Ishikawa (cell line): ENCODE results near the gene ACBD6.

ENCODE experiments used
- CEBPB ChIP-seq: IDR thresholded peaks from 2 replicates; pipeline ENCODE4 v1.6.1; 2012
- CREB1 ChIP-seq: IDR thresholded peaks from 2 replicates; pipeline ENCODE4 v1.6.1; 2012; ENCODE audit warnings: low read depth
- EGR1 ChIP-seq: IDR thresholded peaks from 2 replicates; pipeline ENCODE4 v1.6.1; 2012
- EP300 ChIP-seq: IDR thresholded peaks from 2 replicates; pipeline ENCODE4 v1.6.1; 2012; ENCODE audit warnings: borderline replicate concordance
- FOXM1 ChIP-seq: IDR thresholded peaks from 2 replicates; pipeline ENCODE4 v1.6.1; 2012; ENCODE audit warnings: low read depth, borderline replicate concordance
- NFIC ChIP-seq: IDR thresholded peaks from 2 replicates; pipeline ENCODE4 v1.6.1; 2012
- RAD21 ChIP-seq: IDR thresholded peaks from 2 replicates; pipeline ENCODE4 v1.6.1; 2012; ENCODE audit warnings: low read depth
- TAF1 ChIP-seq: IDR thresholded peaks from 2 replicates; pipeline ENCODE4 v1.6.1; 2012; ENCODE audit warnings: low read depth, mild to moderate bottlenecking
- TCF12 ChIP-seq: IDR thresholded peaks from 2 replicates; pipeline ENCODE4 v1.6.1; 2012; ENCODE audit warnings: low read depth
- TEAD4 ChIP-seq: IDR thresholded peaks from 2 replicates; pipeline ENCODE4 v1.6.1; 2012
- YY1 ChIP-seq: IDR thresholded peaks from 2 replicates; pipeline ENCODE4 v1.6.1; 2012; ENCODE audit warnings: low read depth
- ZBTB7A ChIP-seq: IDR thresholded peaks from 2 replicates; pipeline ENCODE4 v1.6.1; 2012; ENCODE audit warnings: low read depth
- TF ChIP-seq, protein P1 (sequence below): IDR thresholded peaks from 2 replicates; pipeline ENCODE4 v1.6.1; 2012; ENCODE audit warnings: low read depth, mild to moderate bottlenecking
- TF ChIP-seq, protein P2 (sequence below): IDR thresholded peaks from 2 replicates; pipeline ENCODE4 v1.6.1; 2012
- TF ChIP-seq, protein P3 (sequence below): IDR thresholded peaks from 2 replicates; pipeline ENCODE4 v1.6.1; 2012

The ACBD6 gene

DNA sequence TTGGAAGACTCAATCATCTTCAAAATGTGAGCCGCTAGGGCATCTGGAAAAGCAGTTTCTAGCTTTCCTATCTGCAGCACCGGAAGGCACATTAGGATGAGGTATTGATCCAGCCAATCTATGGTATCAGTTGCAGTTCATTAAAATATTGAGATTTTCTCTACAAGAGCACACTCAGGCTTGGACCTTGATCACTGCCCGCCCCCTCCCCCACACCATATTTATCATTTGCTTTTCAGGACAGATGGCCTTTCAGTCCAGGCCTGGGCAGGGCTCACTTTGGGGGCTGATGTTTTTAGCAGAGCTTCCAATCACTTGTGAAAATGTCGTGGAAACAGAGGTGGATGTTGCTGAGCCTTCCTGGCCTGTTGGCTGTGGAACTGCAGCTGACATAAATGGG is 254.8 kb downstream of the ACBD6 start:
- no peak for TF ChIP-seq CEBPB
- no peak for TF ChIP-seq ZBTB7A
- TF ChIP-seq FOXM1: no peak
- no peak for TF ChIP-seq YY1
- TF ChIP-seq, protein P1, sequence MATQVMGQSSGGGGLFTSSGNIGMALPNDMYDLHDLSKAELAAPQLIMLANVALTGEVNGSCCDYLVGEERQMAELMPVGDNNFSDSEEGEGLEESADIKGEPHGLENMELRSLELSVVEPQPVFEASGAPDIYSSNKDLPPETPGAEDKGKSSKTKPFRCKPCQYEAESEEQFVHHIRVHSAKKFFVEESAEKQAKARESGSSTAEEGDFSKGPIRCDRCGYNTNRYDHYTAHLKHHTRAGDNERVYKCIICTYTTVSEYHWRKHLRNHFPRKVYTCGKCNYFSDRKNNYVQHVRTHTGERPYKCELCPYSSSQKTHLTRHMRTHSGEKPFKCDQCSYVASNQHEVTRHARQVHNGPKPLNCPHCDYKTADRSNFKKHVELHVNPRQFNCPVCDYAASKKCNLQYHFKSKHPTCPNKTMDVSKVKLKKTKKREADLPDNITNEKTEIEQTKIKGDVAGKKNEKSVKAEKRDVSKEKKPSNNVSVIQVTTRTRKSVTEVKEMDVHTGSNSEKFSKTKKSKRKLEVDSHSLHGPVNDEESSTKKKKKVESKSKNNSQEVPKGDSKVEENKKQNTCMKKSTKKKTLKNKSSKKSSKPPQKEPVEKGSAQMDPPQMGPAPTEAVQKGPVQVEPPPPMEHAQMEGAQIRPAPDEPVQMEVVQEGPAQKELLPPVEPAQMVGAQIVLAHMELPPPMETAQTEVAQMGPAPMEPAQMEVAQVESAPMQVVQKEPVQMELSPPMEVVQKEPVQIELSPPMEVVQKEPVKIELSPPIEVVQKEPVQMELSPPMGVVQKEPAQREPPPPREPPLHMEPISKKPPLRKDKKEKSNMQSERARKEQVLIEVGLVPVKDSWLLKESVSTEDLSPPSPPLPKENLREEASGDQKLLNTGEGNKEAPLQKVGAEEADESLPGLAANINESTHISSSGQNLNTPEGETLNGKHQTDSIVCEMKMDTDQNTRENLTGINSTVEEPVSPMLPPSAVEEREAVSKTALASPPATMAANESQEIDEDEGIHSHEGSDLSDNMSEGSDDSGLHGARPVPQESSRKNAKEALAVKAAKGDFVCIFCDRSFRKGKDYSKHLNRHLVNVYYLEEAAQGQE: no peak
- TF ChIP-seq TCF12: no peak
- no peak for TF ChIP-seq EP300
- TF ChIP-seq RAD21: no peak
- TF ChIP-seq, protein P2, sequence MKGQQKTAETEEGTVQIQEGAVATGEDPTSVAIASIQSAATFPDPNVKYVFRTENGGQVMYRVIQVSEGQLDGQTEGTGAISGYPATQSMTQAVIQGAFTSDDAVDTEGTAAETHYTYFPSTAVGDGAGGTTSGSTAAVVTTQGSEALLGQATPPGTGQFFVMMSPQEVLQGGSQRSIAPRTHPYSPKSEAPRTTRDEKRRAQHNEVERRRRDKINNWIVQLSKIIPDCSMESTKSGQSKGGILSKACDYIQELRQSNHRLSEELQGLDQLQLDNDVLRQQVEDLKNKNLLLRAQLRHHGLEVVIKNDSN: no peak
- no peak for TF ChIP-seq TAF1
- TF ChIP-seq, protein P3, sequence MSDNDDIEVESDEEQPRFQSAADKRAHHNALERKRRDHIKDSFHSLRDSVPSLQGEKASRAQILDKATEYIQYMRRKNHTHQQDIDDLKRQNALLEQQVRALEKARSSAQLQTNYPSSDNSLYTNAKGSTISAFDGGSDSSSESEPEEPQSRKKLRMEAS: no peak
- no peak for TF ChIP-seq CREB1
- no peak for TF ChIP-seq EGR1

DNA sequence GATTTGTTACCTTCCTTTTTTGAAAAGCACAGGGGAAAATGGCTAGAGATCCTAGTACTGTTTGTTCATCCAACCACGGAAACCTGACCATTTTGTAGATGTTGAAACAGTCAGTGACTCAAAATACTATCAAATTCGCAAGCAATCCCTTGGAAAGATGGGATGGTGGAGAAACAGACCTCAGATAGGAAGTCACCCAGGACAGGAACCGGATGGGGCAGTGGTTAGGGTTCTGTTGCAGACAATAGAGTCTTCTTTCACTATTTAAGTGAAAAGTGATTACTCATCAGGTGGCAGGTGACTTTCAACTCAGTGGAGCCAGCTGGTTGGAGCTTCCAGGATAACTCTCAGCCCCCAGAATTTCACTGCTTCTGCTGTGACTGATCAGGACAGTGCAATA is 255.3 kb downstream of the ACBD6 start:
- TF ChIP-seq YY1 (no peak), TEAD4 (no peak), TCF12 (no peak), FOXM1 (no peak), EGR1 (no peak), RAD21 (no peak), NFIC (no peak), CREB1 (no peak), CEBPB (no peak), EP300 (no peak), TAF1 (no peak), ZBTB7A (no peak)
- TF ChIP-seq, protein P1: no peak
- TF ChIP-seq, protein P2: no peak
- TF ChIP-seq, protein P3: no peak

DNA sequence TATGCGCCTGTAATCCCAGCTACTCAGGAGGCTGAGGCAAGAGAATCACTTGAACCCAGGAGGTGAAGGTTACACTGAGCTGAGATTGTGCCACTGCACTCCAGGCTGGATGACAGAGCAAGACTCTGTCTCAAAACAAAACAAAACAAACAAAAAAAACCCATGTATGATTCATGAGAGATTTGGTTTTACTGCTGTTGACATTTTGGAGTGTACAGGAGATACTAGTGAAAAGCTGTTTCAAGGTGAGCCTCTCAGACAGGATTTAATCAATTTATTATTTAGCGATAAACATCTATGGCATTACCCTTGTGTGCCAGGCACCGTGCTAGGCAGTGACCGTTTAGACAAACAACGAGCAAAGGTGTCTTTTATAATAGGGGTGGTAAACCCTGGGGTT is 255.8 kb downstream of the ACBD6 start:
- TF ChIP-seq, protein P3: no peak
- TF ChIP-seq, protein P1: no peak
- TF ChIP-seq NFIC (no peak), YY1 (no peak), CEBPB (no peak), FOXM1 (no peak)

DNA sequence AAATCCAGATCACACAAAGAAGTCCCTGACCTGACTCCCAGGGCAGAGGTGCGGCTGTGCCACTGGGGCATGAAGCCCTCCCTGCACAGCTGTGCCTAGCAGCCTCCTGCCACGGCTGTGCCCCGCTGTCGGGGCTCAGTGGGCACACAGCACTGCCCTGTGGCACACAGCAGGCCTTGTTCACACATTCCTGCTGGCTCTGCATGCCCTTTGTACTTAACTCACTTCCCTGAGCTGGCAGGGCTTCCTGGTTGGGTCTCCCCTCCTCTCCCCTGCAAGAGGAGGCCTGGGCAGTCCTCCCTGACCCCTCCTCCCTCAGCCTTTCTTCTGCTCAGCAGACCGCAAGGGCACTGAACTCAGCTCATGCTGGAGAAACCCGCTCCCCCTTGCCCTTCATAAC is 257.5 kb downstream of the ACBD6 start:
- TF ChIP-seq EP300 (no peak), FOXM1 (no peak), ZBTB7A (no peak), TAF1 (no peak), NFIC (no peak), CREB1 (no peak), CEBPB (no peak), TEAD4 (no peak), EGR1 (no peak), TCF12 (no peak)
- TF ChIP-seq, protein P3: no peak
- TF ChIP-seq, protein P1: no peak
